NCI-H774 (cell line): ENCODE data around the gene MRGPRG.

Experiments
- DNase-seq: peaks from one replicate; lab custom pipeline; 2025; lab: John Stamatoyannopoulos, UW

The MRGPRG gene

GRCh38 chr11:3194016-3194816 lies 24.4 kb downstream of the MRGPRG start:
- no peak for DNase-seq

- no peak for DNase-seq
Observed at GRCh38 chr11:3193373-3194015, 25.1 kb downstream of the MRGPRG start.

GRCh38 chr11:3192511-3193372 lies 25.9 kb downstream of the MRGPRG start:
- no peak for DNase-seq

- DNase-seq = no peak
Observed at GRCh38 chr11:3191586-3192324, 26.9 kb downstream of the MRGPRG start.

GRCh38 chr11:3190600-3190999 lies 28.0 kb downstream of the MRGPRG start:
- no peak for DNase-seq

- DNase-seq = no peak
Observed at GRCh38 chr11:3189886-3190583, 28.6 kb downstream of the MRGPRG start.

- DNase-seq = no peak
Observed at GRCh38 chr11:3189196-3189843, 29.3 kb downstream of the MRGPRG start.

- no peak for DNase-seq
Observed at GRCh38 chr11:3188496-3189195, 30.0 kb downstream of the MRGPRG start.

GRCh38 chr11:3186166-3186953 lies 32.3 kb downstream of the MRGPRG start:
- no peak for DNase-seq

GRCh38 chr11:3184732-3185347 lies 33.8 kb downstream of the MRGPRG start:
- no peak for DNase-seq

GRCh38 chr11:3183523-3183922 lies 35.1 kb downstream of the MRGPRG start:
- DNase-seq = no peak

- DNase-seq = no peak
Observed at GRCh38 chr11:3182462-3182852, 36.2 kb downstream of the MRGPRG start.

- no peak for DNase-seq
Observed at GRCh38 chr11:3181725-3182461, 36.7 kb downstream of the MRGPRG start.

GRCh38 chr11:3180869-3181268 lies 37.7 kb downstream of the MRGPRG start:
- DNase-seq = no peak

GRCh38 chr11:3178349-3178748 lies 40.3 kb downstream of the MRGPRG start:
- no peak for DNase-seq

GRCh38 chr11:3177931-3178330 lies 40.7 kb downstream of the MRGPRG start:
- no peak for DNase-seq

- no peak for DNase-seq
Observed at GRCh38 chr11:3176487-3176886, 42.1 kb downstream of the MRGPRG start.

- DNase-seq = no peak
Observed at GRCh38 chr11:3175194-3175593, 43.4 kb downstream of the MRGPRG start.
